ENCODE data around the gene MISP. TPM values are rescaled to one million over a fixed set of nuclear protein-coding genes. Genes with fewer than 3 reads are reported as not detected.

Gene MISP
- total and polyA plus RNA-seq, 2 of the 13 experiments (the other 11 are each of a cell fraction or from before 2014, with no cell fraction given): 0.67 to 1.3 TPM

DNA sequence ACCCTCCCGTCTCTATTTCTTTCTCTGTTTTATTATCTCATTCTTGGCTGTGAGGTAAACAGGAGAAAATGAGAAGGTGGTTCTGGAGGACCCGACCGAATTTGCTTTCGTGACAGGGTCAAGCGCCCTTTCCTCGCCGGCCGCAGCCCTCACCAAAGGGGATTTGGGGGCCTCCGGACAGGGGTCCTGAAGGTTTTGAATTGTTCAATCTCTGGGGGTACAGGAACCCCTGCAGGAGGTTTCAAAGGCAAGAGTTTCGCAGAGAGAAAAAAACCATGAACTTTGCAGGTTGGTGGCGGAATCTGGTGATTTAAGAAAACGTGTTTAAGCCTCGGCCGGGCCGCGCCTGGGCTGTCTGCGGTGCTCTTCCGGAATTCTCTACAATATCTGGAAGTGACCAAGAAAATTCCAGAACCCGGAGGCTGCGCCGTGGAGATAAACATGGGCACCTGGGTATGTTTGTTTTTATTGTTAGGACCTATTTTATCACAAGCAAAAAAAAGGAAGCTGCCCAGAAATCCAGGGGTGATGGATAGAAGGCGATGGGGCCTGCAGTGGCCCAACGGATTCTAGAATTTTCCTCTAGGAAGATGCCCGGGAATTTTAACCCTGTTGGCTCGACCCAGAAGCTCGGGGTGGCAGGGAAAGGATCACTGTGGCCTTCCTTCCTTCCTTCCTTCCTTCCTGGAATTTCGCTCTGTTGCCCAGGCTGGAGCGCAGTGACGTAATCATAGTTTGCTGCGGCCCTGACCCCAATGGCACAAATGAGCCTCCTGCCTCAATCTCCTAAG is 32.2 kb downstream of the MISP start (continued):
- TF ChIP-seq, protein P1, sequence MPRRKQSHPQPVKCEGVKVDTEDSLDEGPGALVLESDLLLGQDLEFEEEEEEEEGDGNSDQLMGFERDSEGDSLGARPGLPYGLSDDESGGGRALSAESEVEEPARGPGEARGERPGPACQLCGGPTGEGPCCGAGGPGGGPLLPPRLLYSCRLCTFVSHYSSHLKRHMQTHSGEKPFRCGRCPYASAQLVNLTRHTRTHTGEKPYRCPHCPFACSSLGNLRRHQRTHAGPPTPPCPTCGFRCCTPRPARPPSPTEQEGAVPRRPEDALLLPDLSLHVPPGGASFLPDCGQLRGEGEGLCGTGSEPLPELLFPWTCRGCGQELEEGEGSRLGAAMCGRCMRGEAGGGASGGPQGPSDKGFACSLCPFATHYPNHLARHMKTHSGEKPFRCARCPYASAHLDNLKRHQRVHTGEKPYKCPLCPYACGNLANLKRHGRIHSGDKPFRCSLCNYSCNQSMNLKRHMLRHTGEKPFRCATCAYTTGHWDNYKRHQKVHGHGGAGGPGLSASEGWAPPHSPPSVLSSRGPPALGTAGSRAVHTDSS (CRISPR knock-in tag; conservative IDR thresholded peaks at IDR 0.05): no peak
- TF ChIP-seq AGO2 (optimal IDR thresholded peaks at IDR 0.05; ENCODE audit: low read depth, low read length): no peak
- TF ChIP-seq, protein P2, sequence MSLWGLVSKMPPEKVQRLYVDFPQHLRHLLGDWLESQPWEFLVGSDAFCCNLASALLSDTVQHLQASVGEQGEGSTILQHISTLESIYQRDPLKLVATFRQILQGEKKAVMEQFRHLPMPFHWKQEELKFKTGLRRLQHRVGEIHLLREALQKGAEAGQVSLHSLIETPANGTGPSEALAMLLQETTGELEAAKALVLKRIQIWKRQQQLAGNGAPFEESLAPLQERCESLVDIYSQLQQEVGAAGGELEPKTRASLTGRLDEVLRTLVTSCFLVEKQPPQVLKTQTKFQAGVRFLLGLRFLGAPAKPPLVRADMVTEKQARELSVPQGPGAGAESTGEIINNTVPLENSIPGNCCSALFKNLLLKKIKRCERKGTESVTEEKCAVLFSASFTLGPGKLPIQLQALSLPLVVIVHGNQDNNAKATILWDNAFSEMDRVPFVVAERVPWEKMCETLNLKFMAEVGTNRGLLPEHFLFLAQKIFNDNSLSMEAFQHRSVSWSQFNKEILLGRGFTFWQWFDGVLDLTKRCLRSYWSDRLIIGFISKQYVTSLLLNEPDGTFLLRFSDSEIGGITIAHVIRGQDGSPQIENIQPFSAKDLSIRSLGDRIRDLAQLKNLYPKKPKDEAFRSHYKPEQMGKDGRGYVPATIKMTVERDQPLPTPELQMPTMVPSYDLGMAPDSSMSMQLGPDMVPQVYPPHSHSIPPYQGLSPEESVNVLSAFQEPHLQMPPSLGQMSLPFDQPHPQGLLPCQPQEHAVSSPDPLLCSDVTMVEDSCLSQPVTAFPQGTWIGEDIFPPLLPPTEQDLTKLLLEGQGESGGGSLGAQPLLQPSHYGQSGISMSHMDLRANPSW (CRISPR knock-in tag; IDR thresholded peaks at IDR 0.05; ENCODE audit: borderline replicate concordance): no peak
- no peak for TF ChIP-seq RFX1 (IDR thresholded peaks at IDR 0.05)
- no peak for TF ChIP-seq ESRRA (CRISPR knock-in tag; IDR thresholded peaks at IDR 0.05; ENCODE audit: low read depth)
- no peak for TF ChIP-seq ZNF207 (IDR thresholded peaks at IDR 0.05; ENCODE audit: borderline replicate concordance)
- TF ChIP-seq, protein P3, sequence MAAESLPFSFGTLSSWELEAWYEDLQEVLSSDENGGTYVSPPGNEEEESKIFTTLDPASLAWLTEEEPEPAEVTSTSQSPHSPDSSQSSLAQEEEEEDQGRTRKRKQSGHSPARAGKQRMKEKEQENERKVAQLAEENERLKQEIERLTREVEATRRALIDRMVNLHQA (CRISPR knock-in tag; IDR thresholded peaks at IDR 0.05): no peak
- TF ChIP-seq ATRX (CRISPR knock-in tag; IDR thresholded peaks at IDR 0.05; ENCODE audit: borderline replicate concordance): no peak
- TF ChIP-seq RAD51 (IDR thresholded peaks at IDR 0.05; ENCODE audit: borderline replicate concordance): no peak
- no peak for TF ChIP-seq ATAD3A (CRISPR knock-in tag; IDR thresholded peaks at IDR 0.05)
- TF ChIP-seq CERS6 (CRISPR knock-in tag; IDR thresholded peaks at IDR 0.05): no peak
- TF ChIP-seq SP4 (CRISPR knock-in tag; IDR thresholded peaks at IDR 0.05): no peak
- no peak for TF ChIP-seq SP2 (CRISPR knock-in tag; IDR thresholded peaks at IDR 0.05)
- no peak for TF ChIP-seq NCOA2 (CRISPR knock-in tag; IDR thresholded peaks at IDR 0.05)
- TF ChIP-seq ZBTB44 (CRISPR knock-in tag; IDR thresholded peaks at IDR 0.05): 0 out of 2 replicates have a peak, but pooled peaks have one; percentile 1
- TF ChIP-seq ZBTB20 (CRISPR knock-in tag; IDR thresholded peaks at IDR 0.05; ENCODE audit: borderline replicate concordance, low read depth): no peak
- TF ChIP-seq TEAD3 (CRISPR knock-in tag; optimal IDR thresholded peaks at IDR 0.05; ENCODE audit: borderline replicate concordance): peak; percentile 34
- TF ChIP-seq, protein P4, sequence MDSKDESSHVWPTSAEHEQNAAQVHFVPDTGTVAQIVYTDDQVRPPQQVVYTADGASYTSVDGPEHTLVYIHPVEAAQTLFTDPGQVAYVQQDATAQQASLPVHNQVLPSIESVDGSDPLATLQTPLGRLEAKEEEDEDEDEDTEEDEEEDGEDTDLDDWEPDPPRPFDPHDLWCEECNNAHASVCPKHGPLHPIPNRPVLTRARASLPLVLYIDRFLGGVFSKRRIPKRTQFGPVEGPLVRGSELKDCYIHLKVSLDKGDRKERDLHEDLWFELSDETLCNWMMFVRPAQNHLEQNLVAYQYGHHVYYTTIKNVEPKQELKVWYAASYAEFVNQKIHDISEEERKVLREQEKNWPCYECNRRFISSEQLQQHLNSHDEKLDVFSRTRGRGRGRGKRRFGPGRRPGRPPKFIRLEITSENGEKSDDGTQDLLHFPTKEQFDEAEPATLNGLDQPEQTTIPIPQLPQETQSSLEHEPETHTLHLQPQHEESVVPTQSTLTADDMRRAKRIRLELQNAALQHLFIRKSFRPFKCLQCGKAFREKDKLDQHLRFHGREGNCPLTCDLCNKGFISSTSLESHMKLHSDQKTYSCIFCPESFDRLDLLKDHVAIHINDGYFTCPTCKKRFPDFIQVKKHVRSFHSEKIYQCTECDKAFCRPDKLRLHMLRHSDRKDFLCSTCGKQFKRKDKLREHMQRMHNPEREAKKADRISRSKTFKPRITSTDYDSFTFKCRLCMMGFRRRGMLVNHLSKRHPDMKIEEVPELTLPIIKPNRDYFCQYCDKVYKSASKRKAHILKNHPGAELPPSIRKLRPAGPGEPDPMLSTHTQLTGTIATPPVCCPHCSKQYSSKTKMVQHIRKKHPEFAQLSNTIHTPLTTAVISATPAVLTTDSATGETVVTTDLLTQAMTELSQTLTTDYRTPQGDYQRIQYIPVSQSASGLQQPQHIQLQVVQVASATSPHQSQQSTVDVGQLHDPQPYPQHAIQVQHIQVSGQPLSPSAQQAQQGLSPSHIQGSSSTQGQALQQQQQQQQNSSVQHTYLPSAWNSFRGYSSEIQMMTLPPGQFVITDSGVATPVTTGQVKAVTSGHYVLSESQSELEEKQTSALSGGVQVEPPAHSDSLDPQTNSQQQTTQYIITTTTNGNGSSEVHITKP (CRISPR knock-in tag; IDR thresholded peaks at IDR 0.05; ENCODE audit: low read depth): 0 out of 2 replicates have a peak, but pooled peaks have one; percentile 13
- TF ChIP-seq MXD4 (CRISPR knock-in tag; IDR thresholded peaks at IDR 0.05): no peak

Data from HepG2 (cell line).